Kidney (tissue), 14 donors: ENCODE results near the gene NOS1. TPM values are rescaled to one million over a fixed set of nuclear protein-coding genes. Genes with fewer than 3 reads are reported as not detected.
"Not testable (repeated sequence)": the region's sequence is repeated elsewhere in the genome, so short reads cannot be mapped to it uniquely, and the experiment has no call there.

Experiments used
- DNase-seq, 5 donors: peaks; one replicate each; pipeline ENCODE4 v3.0.0-alpha.2; 2013 to 2020
- FAIRE-seq: peaks from 2 replicates; lab custom pipeline; 2012; peaks lifted over from hg19 to GRCh38; lab: Jason Lieb, UNC
- H3K27ac ChIP-seq, 2 donors: one replicate each; pipeline ENCODE4 v1.7.0; 2013; ENCODE audit warnings: low read depth in 2 of 2, low read length in 2 of 2, inconsistent platforms in 1 of 2
- H3K27me3 ChIP-seq: one replicate; pipeline ENCODE4 v1.7.1; 2013; ENCODE audit warnings: low read length, inconsistent platforms; ENCODE audit not compliant: control insufficient read depth, insufficient read depth
- H3K36me3 ChIP-seq, 3 donors: one replicate each; pipeline versions ENCODE4 v1.7.0 to v1.7.1; 2013; ENCODE audit warnings: low read length in 3 of 3, control low read depth in 1 of 3, inconsistent platforms in 1 of 3; ENCODE audit not compliant: insufficient read depth in 3 of 3, control insufficient read depth in 2 of 3
- H3K4me1 ChIP-seq, 3 donors: one replicate each; pipeline versions ENCODE4 v1.7.0 to v1.7.1; 2013; ENCODE audit warnings: low read length in 3 of 3, inconsistent platforms in 1 of 3, low read depth in 1 of 3; ENCODE audit not compliant: control insufficient read depth in 2 of 3, insufficient read depth in 2 of 3
- H3K4me3 ChIP-seq, 3 donors: one replicate each; pipeline versions ENCODE4 v1.7.0 to v1.8.1; 2013; ENCODE audit warnings: low read length in 3 of 3, control low read depth in 1 of 3, inconsistent platforms in 1 of 3
- H3K9ac ChIP-seq, 3 donors: one replicate each; pipeline versions ENCODE4 v1.7.0 to v1.7.1; 2013; ENCODE audit warnings: low read length in 3 of 3, control low read depth in 1 of 3, inconsistent platforms in 1 of 3
- H3K9me3 ChIP-seq, 3 donors: one replicate each; pipeline versions ENCODE4 v1.7.0 to v1.7.1; 2013; ENCODE audit warnings: low read length in 3 of 3, control low read depth in 1 of 3, inconsistent platforms in 1 of 3; ENCODE audit not compliant: control insufficient read depth in 2 of 3, insufficient read depth in 1 of 3
- CTCF ChIP-seq: IDR thresholded peaks from 3 replicates; pipeline ENCODE4 v1.5.1; 2012; ENCODE audit warnings: mild to moderate bottlenecking, moderate library complexity, borderline replicate concordance; ENCODE audit not compliant: insufficient read depth; ENCODE audit errors: extremely low read depth
- intact Hi-C: fragments of 100-400 bp; cut with DNase I; formaldehyde crosslinking; loops from one replicate; pipeline ENCODE4 v1.11.1; 2022
- polyA plus RNA-seq: library from polyadenylated mRNA; stranded (reverse); fragments of 350-450 nt; fragmentation: Illumina TruSeq; extraction: RNeasy Lipid Tissue Mini Kit (QIAGEN cat#74804); gene quantifications from one replicate; pipeline ENCODE4 v1.2.3, GENCODE V29; 2014; ENCODE audit warnings: low read depth, low replicate concordance; ENCODE audit not compliant: insufficient read depth
- total RNA-seq: library from RNA; stranded (reverse); fragmentation: NEBNext Ultra II Directional; extraction: Animal tissue kit (Norgen Biotek cat#: 25700); gene quantifications from one replicate; pipeline ENCODE4 v1.2.1, GENCODE V29; 2021
- donor health status: control.
- donor health status: control.
- donor health status: control.
- donor health status: control.
- donor health status: control.
- donor health status: DM: yes; HTN: yes; CAD: no.
- donor health status: Normal renal cell carcinoma (clear cell type).

NOS1 gene
- total and polyA plus RNA-seq, 2 donors from 2014 or later: 1.3 to 6.5 TPM

DNA sequence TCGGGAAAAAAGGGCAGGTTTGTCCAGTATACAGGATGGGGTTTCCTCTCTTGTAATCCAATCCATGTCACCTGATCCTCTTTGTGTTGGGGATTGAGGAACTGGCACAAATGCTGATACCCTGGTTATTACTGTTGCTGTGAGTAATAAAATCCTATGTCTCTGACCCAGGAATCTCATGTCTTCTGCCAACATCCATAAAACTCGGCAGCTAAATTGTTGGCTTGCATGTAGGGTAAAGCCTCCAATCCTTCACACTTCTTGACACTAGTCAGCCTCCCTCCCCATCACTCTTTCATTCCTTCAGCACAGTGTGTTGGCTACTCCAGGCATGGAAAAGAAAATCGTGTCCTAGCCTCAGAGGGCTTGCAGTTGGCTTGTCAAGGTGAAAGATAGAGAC is 9.2 kb upstream of the NOS1 start:
- Histone ChIP-seq H3K4me1 (no peaks in the 10 kb centered on the region), H3K36me3 (no peaks in the 10 kb centered on the region), H3K27me3 (no peaks in the 10 kb centered on the region), H3K9ac (no peak overlapping the region), H3K27ac (no peak overlapping the region), H3K4me3 (no peak overlapping the region), H3K9me3 (no peaks in the 10 kb centered on the region)
- intact Hi-C loops: no loop called here
- FAIRE-seq: no peak
- no peak for TF ChIP-seq CTCF
- no peak for DNase-seq

DNA sequence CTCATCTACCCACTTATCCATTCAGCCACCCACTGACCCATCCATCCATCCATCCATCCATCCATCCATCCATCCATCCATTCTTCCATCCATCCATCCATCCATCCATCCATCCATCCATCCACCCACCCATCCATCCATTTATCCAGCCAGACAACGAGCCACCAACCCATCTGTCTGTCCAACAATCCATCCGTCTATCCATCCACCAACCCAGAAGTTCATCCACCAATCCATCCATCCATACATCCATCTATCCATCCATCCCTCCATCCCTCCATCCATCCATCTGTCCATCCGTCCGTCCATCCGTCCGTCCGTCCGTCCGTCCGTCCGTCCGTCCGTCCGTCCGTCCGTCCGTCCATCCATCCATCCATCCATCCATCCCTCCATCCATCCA is 8.6 kb upstream of the NOS1 start:
- not testable (repeated sequence) for H3K27me3 ChIP-seq, FAIRE-seq, H3K27ac ChIP-seq, DNase-seq, H3K4me1 ChIP-seq, H3K4me3 ChIP-seq, H3K36me3 ChIP-seq, H3K9ac ChIP-seq, H3K9me3 ChIP-seq
- intact Hi-C loops: loop anchor here (5.0 kb wide), 1 partner anchor 467 kb away; no protein-coding TSS in a partner anchor

- Histone ChIP-seq H3K9me3 (no peaks in the 10 kb centered on the region), H3K27me3 (peaks cover 17% of the 10 kb centered on the region), H3K36me3 (no peaks in the 10 kb centered on the region), H3K4me3 (no peak overlapping the region), H3K27ac (no peak overlapping the region), H3K4me1 (no peaks in the 10 kb centered on the region), H3K9ac (no peak overlapping the region)
- peak in 4 of 5 donors; percentile 85 to 88 (median 87) for DNase-seq
- intact Hi-C loops: loop anchor here (5.0 kb wide), 1 partner anchor 470 kb away; no protein-coding TSS in a partner anchor
- TF ChIP-seq CTCF: peak; percentile 94
- FAIRE-seq: peak; percentile 3
Observed at GRCh38 chr12:117367006-117367638, 5.7 kb upstream of the NOS1 start.

GRCh38 chr12:117365049-117365616 is 3.7 kb upstream of the NOS1 start:
- intact Hi-C loops: loop anchor here (5.0 kb wide), 1 partner anchor 472 kb away; no protein-coding TSS in a partner anchor
- DNase-seq (no peak), FAIRE-seq (no peak)
- no peaks in the 10 kb centered on the region for H3K4me1 ChIP-seq
- no peak overlapping the region for H3K4me3 ChIP-seq
- H3K36me3 ChIP-seq: no peaks in the 10 kb centered on the region
- no peak overlapping the region for H3K9ac ChIP-seq
- H3K27me3 ChIP-seq: peaks cover 23% of the 10 kb centered on the region
- TF ChIP-seq CTCF: no peak
- no peaks in the 10 kb centered on the region for H3K9me3 ChIP-seq
- H3K27ac ChIP-seq: no peak overlapping the region
